ENCODE results near the gene ACSM3. TPM values are rescaled to one million over a fixed set of nuclear protein-coding genes. Genes with fewer than 3 reads are reported as not detected.

ACSM3 gene
- total RNA-seq, 1 donor from 2014 or later = 0.40 TPM

- no peak for DNase-seq (ENCODE audit: low read depth, low spot score)
- no peak for TF ChIP-seq CTCF (conservative IDR thresholded peaks at IDR 0.05)
- H3K27me3 Mint-ChIP-seq (ENCODE audit: low read depth) = no peaks in the 10 kb centered on the region
- H3K36me3 Mint-ChIP-seq (ENCODE audit: low read depth) = no peaks in the 10 kb centered on the region
- no peak overlapping the region for H3K4me3 Mint-ChIP-seq
- no peaks in the 10 kb centered on the region for H3K9me3 Mint-ChIP-seq
- H3K27ac Mint-ChIP-seq (ENCODE audit: unreplicated experiment) = no peak overlapping the region
- no peaks in the 10 kb centered on the region for H3K4me1 Mint-ChIP-seq
These were observed 17.9 kb downstream of the ACSM3 start for GRCh38 chr16:20781697-20782096.

- Mint-ChIP-seq H3K36me3 (ENCODE audit: low read depth) (no peaks in the 10 kb centered on the region), H3K4me1 (no peaks in the 10 kb centered on the region), H3K27ac (ENCODE audit: unreplicated experiment) (no peak overlapping the region), H3K9me3 (no peaks in the 10 kb centered on the region), H3K4me3 (no peak overlapping the region), H3K27me3 (ENCODE audit: low read depth) (no peaks in the 10 kb centered on the region)
- no peak for TF ChIP-seq CTCF (conservative IDR thresholded peaks at IDR 0.05)
- DNase-seq (ENCODE audit: low read depth, low spot score) = no peak
These were observed 18.7 kb downstream of the ACSM3 start for GRCh38 chr16:20782470-20782869.

GRCh38 chr16:20784204-20784603 is 20.4 kb downstream of the ACSM3 start:
- no peak for TF ChIP-seq CTCF (conservative IDR thresholded peaks at IDR 0.05)
- H3K4me3 Mint-ChIP-seq = no peak overlapping the region
- H3K27ac Mint-ChIP-seq (ENCODE audit: unreplicated experiment) = no peak overlapping the region
- H3K9me3 Mint-ChIP-seq = no peaks in the 10 kb centered on the region
- no peaks in the 10 kb centered on the region for H3K27me3 Mint-ChIP-seq (ENCODE audit: low read depth)
- DNase-seq (ENCODE audit: low read depth, low spot score) = no peak
- no peaks in the 10 kb centered on the region for H3K36me3 Mint-ChIP-seq (ENCODE audit: low read depth)
- no peaks in the 10 kb centered on the region for H3K4me1 Mint-ChIP-seq

- no peaks in the 10 kb centered on the region for H3K27me3 Mint-ChIP-seq (ENCODE audit: low read depth)
- H3K4me3 Mint-ChIP-seq = no peak overlapping the region
- H3K27ac Mint-ChIP-seq (ENCODE audit: unreplicated experiment) = no peak overlapping the region
- DNase-seq (ENCODE audit: low read depth, low spot score) = no peak
- H3K9me3 Mint-ChIP-seq = no peaks in the 10 kb centered on the region
- no peaks in the 10 kb centered on the region for H3K4me1 Mint-ChIP-seq
- no peaks in the 10 kb centered on the region for H3K36me3 Mint-ChIP-seq (ENCODE audit: low read depth)
- TF ChIP-seq CTCF (conservative IDR thresholded peaks at IDR 0.05) = no peak
These were observed 25.3 kb downstream of the ACSM3 start for GRCh38 chr16:20789130-20789529.

- Mint-ChIP-seq H3K27me3 (ENCODE audit: low read depth) (no peaks in the 10 kb centered on the region), H3K4me1 (no peaks in the 10 kb centered on the region), H3K4me3 (no peak overlapping the region), H3K36me3 (ENCODE audit: low read depth) (no peaks in the 10 kb centered on the region), H3K9me3 (no peaks in the 10 kb centered on the region), H3K27ac (ENCODE audit: unreplicated experiment) (no peak overlapping the region)
- no peak for TF ChIP-seq CTCF (conservative IDR thresholded peaks at IDR 0.05)
- DNase-seq (ENCODE audit: low read depth, low spot score) = no peak
These were observed 28.3 kb downstream of the ACSM3 start for GRCh38 chr16:20791923-20792612.

Measured in neural crest cell (in vitro differentiated cells).